Ascending aorta (tissue), 2 donors: ENCODE results near the gene SNRPE. TPM values are rescaled to one million over a fixed set of nuclear protein-coding genes. Genes with fewer than 3 reads are reported as not detected.
A peak's percentile ranks its signal among the peaks of the same experiment; 100 is the strongest.
"Not testable (repeated sequence)": the region's sequence is repeated elsewhere in the genome, so short reads cannot be mapped to it uniquely, and the experiment has no call there.

Experiments
- DNase-seq, 2 donors: peaks; one replicate each; pipeline ENCODE4 v3.0.0-alpha.2; 2019; ENCODE audit warnings: low spot score in 2 of 2
- H3K27ac ChIP-seq, 2 donors: fragments of 200-600 bp; sonication (generic); one replicate each; pipeline ENCODE4 v1.5.1; 2016 to 2017; ENCODE audit warnings: mild to moderate bottlenecking in 1 of 2
- H3K27me3 ChIP-seq: fragments of 200-600 bp; sonication (generic); one replicate; pipeline ENCODE4 v1.5.1; 2017
- H3K36me3 ChIP-seq, 2 donors: fragments of 200-600 bp; sonication (generic); one replicate each; pipeline ENCODE4 v1.5.1; 2016
- H3K4me1 ChIP-seq, 2 donors: fragments of 200-600 bp; sonication (generic); one replicate each; pipeline ENCODE4 v1.5.1; 2016 to 2017; ENCODE audit warnings: mild to moderate bottlenecking in 1 of 2
- H3K4me3 ChIP-seq, 2 donors: fragments of 200-600 bp; sonication (generic); one replicate each; pipeline ENCODE4 v1.5.1; 2016 to 2017; ENCODE audit warnings: mild to moderate bottlenecking in 1 of 2
- H3K9me3 ChIP-seq, 2 donors: fragments of 200-600 bp; sonication (generic); one replicate each; pipeline ENCODE4 v1.5.1; 2016
- CTCF ChIP-seq, 3 experiments: fragments of 200-600 bp in 2 of 3; fragments of 450-650 bp in 1 of 3; sonication (generic) in 2 of 3; IDR thresholded peaks; one replicate each; pipeline ENCODE4 v1.5.1; 2016 to 2019; ENCODE audit warnings: antibody characterized with exemption in 3 of 3, mild to moderate bottlenecking in 1 of 3, moderate library complexity in 1 of 3
- intact Hi-C: fragments of 100-400 bp; cut with DNase I; formaldehyde crosslinking; loops from one replicate; pipeline ENCODE4 v1.15.1; 2023
- total RNA-seq: library from RNA; depleted of rRNA; stranded (reverse); fragments of >200 nt; gene quantifications from one replicate; pipeline ENCODE4 v1.1.0, GENCODE V29; 2016

Gene SNRPE
- total RNA-seq, 1 donor from 2014 or later = 5.1 TPM

- no peak for DNase-seq
- H3K4me3 ChIP-seq = no peak overlapping the region
- TF ChIP-seq CTCF (IDR thresholded peaks at IDR 0.05) = no peak
- H3K36me3 ChIP-seq = peaks cover 52 to 59% of the 10 kb centered on the region in 2 donors
- H3K4me1 ChIP-seq = peaks cover 3 to 15% of the 10 kb centered on the region in 2 donors
- intact Hi-C loops = no loop called here
- no peaks in the 10 kb centered on the region for H3K9me3 ChIP-seq
- no peaks in the 10 kb centered on the region for H3K27me3 ChIP-seq
- peak overlapping the region; percentile 4 to 47 for H3K27ac ChIP-seq
Observed at GRCh38 chr1:203828002-203828401, 33.4 kb upstream of the SNRPE start.

- Histone ChIP-seq H3K4me3 (no peak overlapping the region), H3K36me3 (peaks cover 52 to 61% of the 10 kb centered on the region in 2 donors), H3K27ac (peak overlapping the region; percentile 4 to 42), H3K27me3 (no peaks in the 10 kb centered on the region), H3K9me3 (no peaks in the 10 kb centered on the region), H3K4me1 (peaks cover 3 to 15% of the 10 kb centered on the region in 2 donors)
- TF ChIP-seq CTCF (IDR thresholded peaks at IDR 0.05) = no peak
- DNase-seq = no peak
- intact Hi-C loops = no loop called here
Observed at GRCh38 chr1:203828503-203828902, 32.9 kb upstream of the SNRPE start.

GRCh38 chr1:203829247-203829646 lies 32.2 kb upstream of the SNRPE start:
- H3K4me3 ChIP-seq, intact Hi-C loops, DNase-seq, H3K27me3 ChIP-seq, H3K9me3 ChIP-seq: not testable (repeated sequence)
- Histone ChIP-seq H3K4me1 (peaks cover 3 to 15% of the 10 kb centered on the region in 2 donors), H3K27ac (peak overlapping the region; percentile 4 to 42), H3K36me3 (peaks cover 57 to 68% of the 10 kb centered on the region in 2 donors)

- Histone ChIP-seq H3K4me3 (no peak overlapping the region), H3K4me1 (peaks cover 0 to 7% of the 10 kb centered on the region in 2 donors), H3K9me3 (no peaks in the 10 kb centered on the region), H3K27ac (no peak overlapping the region), H3K36me3 (peaks cover 87 to 95% of the 10 kb centered on the region in 2 donors), H3K27me3 (no peaks in the 10 kb centered on the region)
- intact Hi-C loops = no loop called here
- no peak for TF ChIP-seq CTCF (IDR thresholded peaks at IDR 0.05)
- no peak for DNase-seq
Observed at GRCh38 chr1:203835476-203835875, 25.9 kb upstream of the SNRPE start.

DNA sequence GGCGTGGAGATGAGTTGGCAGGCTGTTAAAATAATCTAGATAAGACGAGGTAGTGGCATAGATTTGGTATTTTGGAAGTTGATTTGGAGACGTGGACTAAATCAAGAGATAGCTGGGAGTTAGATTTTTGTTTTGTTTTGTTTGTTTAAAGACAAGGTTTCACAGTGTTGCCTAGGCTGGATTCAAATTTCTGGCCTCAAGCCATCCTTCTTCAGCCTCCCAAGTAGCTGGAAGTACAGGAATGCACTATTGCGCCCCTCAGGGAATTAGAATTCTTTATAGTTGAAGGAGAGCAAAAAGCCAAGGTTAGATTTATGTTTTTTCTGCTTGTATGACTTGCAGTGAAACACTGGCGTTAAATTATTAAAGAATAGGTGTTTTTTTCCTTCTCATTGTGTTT lies 22.3 kb upstream of the SNRPE start:
- H3K27ac ChIP-seq = no peak overlapping the region
- no peaks in the 10 kb centered on the region for H3K27me3 ChIP-seq
- no peak for DNase-seq
- H3K4me3 ChIP-seq = no peak overlapping the region
- intact Hi-C loops = no loop called here
- H3K4me1 ChIP-seq = peaks cover 0 to 6% of the 10 kb centered on the region in 2 donors
- peaks cover 60 to 85% of the 10 kb centered on the region in 2 donors for H3K36me3 ChIP-seq
- H3K9me3 ChIP-seq = no peaks in the 10 kb centered on the region
- TF ChIP-seq CTCF (IDR thresholded peaks at IDR 0.05) = no peak

DNA sequence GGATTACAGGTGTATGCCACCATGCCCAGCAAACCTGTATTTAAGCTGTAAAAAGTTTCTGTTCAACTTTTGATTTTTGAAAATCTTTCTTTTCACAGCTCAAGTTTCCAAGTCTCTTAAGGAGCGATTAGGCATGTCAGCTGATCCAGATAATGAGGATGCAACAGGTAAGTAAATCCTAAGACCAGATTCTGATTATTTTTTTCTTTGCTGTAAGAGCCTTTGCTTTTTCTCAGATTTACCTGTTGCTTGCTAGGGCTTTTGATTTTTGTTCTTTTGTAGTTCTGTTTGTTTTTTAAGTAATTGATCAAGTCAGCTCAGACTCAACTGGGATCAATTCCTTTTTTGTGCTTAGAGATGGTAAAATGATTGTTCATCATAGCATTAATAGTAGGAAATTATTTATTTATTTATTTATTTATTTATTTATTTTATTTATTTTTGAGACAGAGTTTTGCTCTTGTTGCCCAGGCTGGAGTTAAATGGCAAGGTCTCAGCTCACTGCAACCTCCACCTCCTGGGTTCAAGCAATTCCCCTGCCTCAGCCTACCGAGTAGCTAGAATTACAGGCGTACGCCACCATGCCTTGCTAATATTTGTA lies 21.1 kb upstream of the SNRPE start:
- peak overlapping the region in 1 of 2 donors; percentile 19 for H3K27ac ChIP-seq
- intact Hi-C loops = no loop called here
- no peaks in the 10 kb centered on the region for H3K9me3 ChIP-seq
- no peak for DNase-seq
- H3K36me3 ChIP-seq = peaks cover 52 to 83% of the 10 kb centered on the region in 2 donors
- no peaks in the 10 kb centered on the region for H3K27me3 ChIP-seq
- H3K4me3 ChIP-seq = no peak overlapping the region
- no peak for TF ChIP-seq CTCF (IDR thresholded peaks at IDR 0.05)
- peaks cover 0 to 6% of the 10 kb centered on the region in 2 donors for H3K4me1 ChIP-seq
